H7 (cell line): ENCODE results near the gene AHNAK. TPM values are rescaled to one million over a fixed set of nuclear protein-coding genes. Genes with fewer than 3 reads are reported as not detected.
"Not testable (repeated sequence)": the region's sequence is repeated elsewhere in the genome, so short reads cannot be mapped to it uniquely, and the experiment has no call there.

Source experiments
- DNase-seq: peaks from one replicate; pipeline ENCODE4 v3.0.0; 2012
- H3K27me3 ChIP-seq: 2 replicates; pipeline ENCODE4 v1.6.0; 2011; ENCODE audit warnings: mild to moderate bottlenecking, low read length; ENCODE audit not compliant: control insufficient read depth, insufficient read depth
- H3K36me3 ChIP-seq: replicated peaks from 2 replicates; pipeline ENCODE4 v1.5.1; 2011; ENCODE audit warnings: low read length; ENCODE audit not compliant: control insufficient read depth, insufficient read depth
- H3K4me3 ChIP-seq: 2 replicates; pipeline ENCODE4 v1.5.1; 2011; ENCODE audit warnings: low read depth, mild to moderate bottlenecking, control low read depth, low read length, moderate library complexity; ENCODE audit not compliant: insufficient read depth
- total RNA-seq: library from RNA; depleted of rRNA; stranded (reverse); fragments of >200 nt; shearing (Covaris generic); gene quantifications from 2 replicates; pipeline ENCODE4 v1.2.3, GENCODE V29; 2014

Gene AHNAK
- total RNA-seq, 1 experiment from 2014 or later, result 11.2 TPM

- peak; percentile 82 for DNase-seq
- Histone ChIP-seq H3K4me3 (peak overlapping the region; percentile 31; the same call in 1 of the 2 replicates), H3K27me3 (peaks cover 8% of the 10 kb centered on the region), H3K36me3 (no peaks in the 10 kb centered on the region)
Measured at GRCh38 chr11:62505059-62505439, 41.6 kb downstream of the AHNAK start.

DNA sequence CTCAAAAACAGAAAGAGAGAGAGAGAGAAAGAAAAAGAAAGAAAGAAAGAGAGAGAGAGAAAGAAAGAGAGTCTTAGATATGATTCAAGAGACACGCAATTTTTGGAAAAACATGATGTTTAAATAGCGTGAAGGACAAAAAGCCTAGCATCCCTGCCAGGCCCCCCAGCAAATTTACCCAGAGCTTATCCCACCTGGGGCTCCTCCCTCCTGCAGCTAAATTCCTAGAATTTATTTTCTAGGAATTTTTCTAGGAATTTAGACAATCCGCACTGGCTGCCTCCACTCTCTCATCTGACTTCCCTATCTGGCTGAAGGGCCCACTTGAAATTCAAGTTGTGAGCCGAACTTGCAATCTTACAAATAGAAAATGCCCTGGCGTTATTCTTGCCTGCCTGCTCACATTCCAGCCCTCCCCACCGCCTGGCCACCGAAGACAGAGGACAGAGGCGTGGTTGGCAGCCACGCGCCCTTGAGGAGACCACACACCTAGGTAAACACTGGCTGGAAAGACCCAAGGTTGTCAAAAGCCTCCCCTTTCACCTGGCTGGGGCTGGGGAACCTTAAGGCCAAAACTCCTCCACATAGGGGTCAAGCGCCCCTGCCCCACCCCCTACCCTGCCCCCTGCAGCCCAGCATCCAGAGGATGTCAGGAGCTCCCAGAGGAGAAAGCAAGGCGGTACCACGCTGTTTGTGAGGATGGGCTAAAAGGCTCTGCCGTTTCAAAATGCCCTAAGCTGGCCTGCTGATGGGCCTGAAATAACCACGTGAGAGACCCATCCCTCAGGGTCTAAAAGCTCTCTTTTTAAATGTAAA is 42.2 kb downstream of the AHNAK start:
- Histone ChIP-seq H3K4me3 (no peak overlapping the region), H3K27me3 (peaks cover 8% of the 10 kb centered on the region), H3K36me3 (no peaks in the 10 kb centered on the region)
- peak; percentile 83 for DNase-seq

GRCh38 chr11:62502030-62502730 is 44.4 kb downstream of the AHNAK start:
- no peak for DNase-seq
- H3K4me3 ChIP-seq, result no peak overlapping the region
- H3K36me3 ChIP-seq, result no peaks in the 10 kb centered on the region
- H3K27me3 ChIP-seq, result peaks cover 8% of the 10 kb centered on the region

- peaks cover 8% of the 10 kb centered on the region for H3K27me3 ChIP-seq
- no peaks in the 10 kb centered on the region for H3K36me3 ChIP-seq
- DNase-seq, result no peak
- H3K4me3 ChIP-seq, result no peak overlapping the region
Measured at GRCh38 chr11:62501432-62501891, 45.1 kb downstream of the AHNAK start.

DNA sequence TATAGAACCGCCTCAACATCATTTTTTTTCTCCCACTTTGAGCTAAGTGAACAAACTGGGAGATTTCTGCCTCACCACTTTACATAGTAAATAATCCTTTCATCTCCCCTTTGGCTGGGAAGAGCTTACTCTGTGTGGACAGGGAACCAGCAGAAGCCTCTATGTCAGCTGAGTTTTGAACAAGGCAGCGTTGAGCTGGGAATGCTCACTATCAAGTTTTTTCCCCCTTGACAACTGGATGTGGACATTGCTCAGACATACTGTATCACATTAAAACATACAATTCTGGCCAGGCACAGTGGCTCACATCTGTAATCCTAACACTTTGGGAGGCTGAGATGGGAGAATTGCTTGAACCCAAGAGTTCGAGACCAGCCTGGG is 46.0 kb downstream of the AHNAK start:
- DNase-seq, result no peak
- no peak overlapping the region for H3K4me3 ChIP-seq
- no peaks in the 10 kb centered on the region for H3K36me3 ChIP-seq
- H3K27me3 ChIP-seq, result peaks cover 6% of the 10 kb centered on the region

DNA sequence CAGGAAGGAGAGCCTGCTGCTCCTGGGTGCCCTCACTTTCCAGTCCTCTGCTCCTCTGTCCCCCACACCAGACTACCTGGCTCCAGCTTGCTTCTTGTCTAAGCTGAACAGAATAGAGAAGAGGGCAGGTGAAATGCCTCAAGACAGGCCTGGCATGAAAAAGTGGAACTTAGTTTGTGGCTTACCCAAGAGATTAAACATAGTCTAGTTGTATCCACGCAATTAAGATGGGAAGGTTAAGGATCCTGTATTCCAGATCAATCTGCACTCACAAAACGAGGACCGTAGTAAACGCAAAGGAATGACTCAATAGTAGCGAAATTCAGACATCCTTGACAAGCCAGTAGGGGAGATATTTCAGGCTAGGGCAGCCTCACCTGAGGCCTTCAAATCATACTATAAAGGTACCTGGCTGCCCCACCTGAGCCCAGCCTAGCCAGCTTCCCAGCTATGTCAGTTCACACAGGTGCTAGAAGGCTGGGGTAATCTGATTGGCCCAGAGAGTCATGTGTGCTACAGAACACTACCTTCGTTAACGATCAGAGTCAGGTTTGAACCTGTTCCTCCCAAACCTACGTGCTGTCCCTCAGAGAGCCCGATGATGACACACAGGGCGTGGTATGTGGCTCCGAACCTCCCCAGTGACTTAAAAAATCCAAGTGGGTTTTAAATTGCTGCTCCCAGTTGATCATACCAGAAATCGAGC is 46.5 kb downstream of the AHNAK start:
- Histone ChIP-seq H3K27me3 (peaks cover 2% of the 10 kb centered on the region), H3K36me3 (no peaks in the 10 kb centered on the region), H3K4me3 (no peak overlapping the region)
- peak; percentile 64 for DNase-seq

DNA sequence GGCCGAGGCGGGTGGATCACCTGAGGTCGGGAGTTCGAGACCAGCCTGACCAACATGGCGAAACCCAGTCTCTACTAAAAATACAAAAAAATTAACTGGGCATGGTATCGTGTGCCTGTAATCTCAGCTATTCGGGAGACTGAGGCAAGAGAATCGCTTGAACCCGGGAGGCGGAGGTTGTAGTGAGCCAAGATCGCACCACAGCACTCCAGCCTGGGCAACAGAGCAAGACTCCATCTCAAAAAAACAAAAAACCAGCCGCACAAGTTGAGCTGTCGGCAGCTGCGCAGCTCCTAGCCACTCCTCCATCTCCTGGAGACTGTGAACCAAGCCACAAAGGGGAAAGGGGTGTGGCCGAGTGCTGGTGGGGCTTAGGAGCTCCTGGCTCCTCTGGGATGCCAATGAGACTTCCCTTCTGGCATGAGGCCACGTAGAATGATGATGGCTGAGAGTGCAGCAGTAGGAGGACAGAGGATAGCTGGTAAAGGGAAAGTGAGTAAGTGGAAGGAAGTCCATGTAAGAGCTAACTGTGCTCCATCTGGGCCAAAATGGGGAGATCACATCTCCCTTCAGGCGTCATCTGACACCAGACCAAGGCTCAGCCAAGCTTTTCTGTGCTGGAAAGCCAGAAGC is 47.2 kb downstream of the AHNAK start:
- not testable (repeated sequence) for H3K27me3 ChIP-seq, DNase-seq, H3K4me3 ChIP-seq, H3K36me3 ChIP-seq

- Histone ChIP-seq H3K27me3 (no peaks in the 10 kb centered on the region), H3K36me3 (no peaks in the 10 kb centered on the region), H3K4me3 (no peak overlapping the region)
- DNase-seq, result no peak
Measured at GRCh38 chr11:62498492-62499286, 47.9 kb downstream of the AHNAK start.

DNA sequence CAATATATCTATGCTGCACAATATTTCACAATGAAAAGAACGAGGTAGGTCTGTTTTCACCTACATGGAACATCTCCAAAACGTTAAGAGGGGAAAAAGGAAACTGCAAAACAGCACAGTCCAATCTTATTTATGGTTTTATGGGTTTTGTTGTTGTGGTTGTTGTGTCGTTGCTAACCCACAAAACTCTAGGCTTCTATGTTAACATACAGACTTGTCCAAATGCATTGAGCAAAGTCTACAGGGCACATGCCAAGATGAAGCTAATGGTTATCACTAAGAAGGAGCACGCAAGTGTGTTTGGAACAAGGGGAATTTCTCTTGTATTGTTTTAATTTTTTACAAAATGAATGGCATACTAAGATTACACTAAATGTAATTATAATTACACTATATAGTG is 48.6 kb downstream of the AHNAK start:
- no peak for DNase-seq
- Histone ChIP-seq H3K27me3 (no peaks in the 10 kb centered on the region), H3K4me3 (no peak overlapping the region), H3K36me3 (no peaks in the 10 kb centered on the region)

DNA sequence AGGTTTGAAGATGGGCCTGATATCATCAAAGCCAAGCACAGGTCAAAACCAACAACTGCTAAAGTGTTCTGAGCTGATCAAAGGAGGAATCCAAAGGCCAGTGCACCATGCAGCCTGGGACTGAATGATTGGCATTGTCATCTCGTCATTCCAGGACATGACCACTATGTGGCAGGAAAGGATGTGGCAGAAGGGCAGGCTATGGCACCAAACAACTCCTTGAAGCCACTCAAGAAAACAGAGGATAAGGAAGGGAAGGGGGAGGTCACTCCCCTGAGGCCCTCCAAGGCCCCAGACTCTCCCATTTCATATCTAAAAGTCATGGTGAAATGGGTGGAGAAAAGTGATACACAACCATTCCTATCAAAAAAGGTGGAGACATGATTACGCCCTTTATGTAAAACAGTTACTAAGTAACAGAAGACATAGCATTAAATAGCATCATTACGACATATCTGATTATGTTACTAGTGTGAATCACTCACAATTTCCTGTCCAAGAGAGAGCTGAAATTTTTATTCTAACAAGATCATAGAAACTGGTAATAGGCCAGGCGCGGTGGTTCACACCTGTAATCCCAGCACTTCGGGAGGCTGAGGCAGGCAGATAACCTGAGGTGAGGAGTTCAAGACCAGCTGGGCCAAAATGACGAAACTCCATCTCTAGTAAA is 49.3 kb downstream of the AHNAK start:
- no peaks in the 10 kb centered on the region for H3K27me3 ChIP-seq
- peak; percentile 65 for DNase-seq
- no peaks in the 10 kb centered on the region for H3K36me3 ChIP-seq
- no peak overlapping the region for H3K4me3 ChIP-seq

DNA sequence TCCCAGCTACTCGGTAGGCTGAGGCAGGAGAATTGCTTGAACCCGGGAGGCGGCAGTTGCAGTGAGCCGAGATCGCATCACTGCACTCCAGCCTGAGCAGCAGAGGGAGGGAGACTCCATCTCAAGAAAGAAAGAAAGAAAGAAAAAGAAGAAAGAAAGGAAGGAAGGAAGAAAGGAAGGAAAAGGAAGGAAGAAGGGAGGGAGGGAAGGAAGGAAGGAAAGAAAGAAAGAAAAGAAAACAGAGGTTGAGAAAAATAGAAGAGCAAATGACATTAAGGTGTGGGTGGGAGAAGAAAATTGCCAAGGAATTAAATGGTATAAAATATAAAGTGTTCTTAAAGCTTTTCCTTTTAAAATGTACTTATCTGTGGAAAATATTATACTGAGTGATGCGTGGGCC is 49.9 kb downstream of the AHNAK start:
- Histone ChIP-seq H3K36me3 (no peaks in the 10 kb centered on the region), H3K4me3 (no peak overlapping the region), H3K27me3 (no peaks in the 10 kb centered on the region)
- DNase-seq, result no peak

DNA sequence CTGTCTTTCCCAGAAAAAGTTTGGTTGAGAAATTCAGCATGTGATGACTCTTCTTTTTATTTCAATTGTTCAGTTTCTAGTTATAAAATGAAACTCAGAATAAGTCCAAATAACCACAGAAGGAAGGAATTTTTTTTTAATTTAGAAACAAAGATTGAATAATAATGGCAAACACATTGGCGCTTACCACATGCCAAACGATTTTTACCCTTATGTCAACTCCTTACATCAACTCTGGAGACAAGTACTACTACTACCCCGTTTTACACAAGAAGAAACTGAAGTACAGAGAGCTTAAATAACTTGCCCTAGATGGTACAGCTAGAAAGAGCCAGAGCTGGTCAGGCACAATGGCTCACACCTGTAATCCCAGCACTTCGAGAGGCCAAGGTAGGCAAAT is 52.4 kb downstream of the AHNAK start:
- no peak overlapping the region for H3K4me3 ChIP-seq
- DNase-seq, result no peak
- H3K36me3 ChIP-seq, result no peaks in the 10 kb centered on the region
- no peaks in the 10 kb centered on the region for H3K27me3 ChIP-seq

DNA sequence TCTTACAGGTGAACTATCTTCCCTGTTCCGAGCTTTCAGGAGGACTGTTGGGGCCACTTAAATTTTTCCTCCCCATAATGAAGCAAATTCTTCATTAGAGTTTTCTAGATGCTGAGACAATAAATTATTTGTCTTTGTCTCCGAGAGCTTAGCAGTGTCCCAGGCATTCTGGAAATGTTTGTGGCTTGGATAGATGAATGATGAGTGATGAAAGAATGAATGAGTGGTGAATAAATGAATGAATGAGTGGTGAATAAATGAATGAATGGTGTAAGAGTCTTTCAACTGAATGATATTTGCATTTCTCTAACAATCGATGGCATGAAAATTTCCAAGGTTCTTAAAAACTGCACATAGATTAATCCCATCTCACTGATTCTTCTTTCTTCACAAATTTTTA is 52.8 kb downstream of the AHNAK start:
- no peak for DNase-seq
- no peak overlapping the region for H3K4me3 ChIP-seq
- no peaks in the 10 kb centered on the region for H3K27me3 ChIP-seq
- no peaks in the 10 kb centered on the region for H3K36me3 ChIP-seq
